ENCODE measurements around the gene KIAA1328.

Gene KIAA1328

GRCh38 chr18:36805105-36805504 is 23.8 kb upstream of the KIAA1328 start:
- TF ChIP-seq ZFX (IDR thresholded peaks at IDR 0.05) (no peak), CTCF (conservative IDR thresholded peaks at IDR 0.05) (no peak)
- no peak overlapping the region for H3K27ac ChIP-seq

GRCh38 chr18:36808681-36809080 is 20.2 kb upstream of the KIAA1328 start:
- TF ChIP-seq ZFX (IDR thresholded peaks at IDR 0.05): no peak
- no peak for TF ChIP-seq CTCF (conservative IDR thresholded peaks at IDR 0.05)
- no peak overlapping the region for H3K27ac ChIP-seq

- TF ChIP-seq ZFX (IDR thresholded peaks at IDR 0.05) (no peak), CTCF (conservative IDR thresholded peaks at IDR 0.05) (peak; percentile 86)
- no peak overlapping the region for H3K27ac ChIP-seq
Measured at GRCh38 chr18:36809590-36810381, 19.1 kb upstream of the KIAA1328 start.

DNA sequence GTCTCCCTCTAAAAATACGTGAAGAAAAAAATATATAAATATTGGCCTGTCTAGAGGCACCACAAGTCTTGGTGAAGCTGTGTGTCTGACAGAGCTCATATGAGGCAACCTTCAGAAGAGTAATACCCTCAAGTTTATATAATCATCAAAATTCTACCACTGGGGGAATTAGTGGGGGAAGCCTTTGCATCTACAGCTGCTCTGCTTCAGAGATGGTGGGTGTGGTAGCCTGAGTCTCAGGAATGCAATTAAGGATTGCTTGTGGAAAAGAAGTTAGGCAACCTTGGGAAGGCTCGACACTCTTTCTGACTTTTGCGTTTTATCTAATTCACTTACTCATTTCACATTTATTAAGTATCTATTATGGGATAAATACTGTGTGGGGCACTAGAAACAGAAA is 17.5 kb upstream of the KIAA1328 start:
- no peak for TF ChIP-seq CTCF (conservative IDR thresholded peaks at IDR 0.05)
- TF ChIP-seq ZFX (IDR thresholded peaks at IDR 0.05): no peak
- no peak overlapping the region for H3K27ac ChIP-seq

GRCh38 chr18:36811955-36812354 is 17.0 kb upstream of the KIAA1328 start:
- H3K27ac ChIP-seq: no peak overlapping the region
- TF ChIP-seq ZFX (IDR thresholded peaks at IDR 0.05): no peak
- no peak for TF ChIP-seq CTCF (conservative IDR thresholded peaks at IDR 0.05)

DNA sequence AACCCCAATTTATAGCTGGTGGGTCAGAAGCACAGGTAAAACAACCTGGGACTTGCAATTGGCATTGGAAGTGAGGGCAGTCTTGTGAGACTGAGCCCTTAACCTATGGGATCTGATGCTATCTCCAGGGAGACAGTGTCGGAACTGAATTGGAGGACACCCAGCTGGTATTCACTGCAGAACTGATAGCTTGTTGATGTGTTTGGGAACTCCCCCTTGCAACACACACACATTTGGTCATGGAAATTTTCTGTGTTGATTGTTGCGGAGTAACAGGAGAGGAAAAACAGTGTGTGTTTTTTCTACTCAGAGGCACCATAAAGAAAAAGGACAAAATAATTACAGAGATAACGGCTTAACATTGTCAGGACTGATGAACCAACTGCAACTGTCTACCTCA is 16.2 kb upstream of the KIAA1328 start:
- no peak overlapping the region for H3K27ac ChIP-seq
- TF ChIP-seq CTCF (conservative IDR thresholded peaks at IDR 0.05) (no peak), ZFX (IDR thresholded peaks at IDR 0.05) (no peak)

GRCh38 chr18:36813101-36813775 is 15.7 kb upstream of the KIAA1328 start:
- TF ChIP-seq ZFX (IDR thresholded peaks at IDR 0.05): no peak
- no peak for TF ChIP-seq CTCF (conservative IDR thresholded peaks at IDR 0.05)
- H3K27ac ChIP-seq: no peak overlapping the region

All from C4-2B (cell line).